DMS114 treated with DMSO at 0.1 percent for 48 hours (cell line): Measurements from ENCODE around the gene LETM1.

ENCODE experiments used
- DNase-seq: peaks from one replicate; lab custom pipeline; 2025; ENCODE audit not compliant: unreplicated experiment; lab: John Stamatoyannopoulos, UW

LETM1 gene

GRCh38 chr4:1808851-1809753 lies 46.9 kb downstream of the LETM1 start:
- DNase-seq: no peak

- no peak for DNase-seq
Observed at GRCh38 chr4:1808396-1808795, 47.6 kb downstream of the LETM1 start.

GRCh38 chr4:1807332-1807777 lies 48.6 kb downstream of the LETM1 start:
- DNase-seq: no peak

GRCh38 chr4:1806596-1807331 lies 49.2 kb downstream of the LETM1 start:
- no peak for DNase-seq

GRCh38 chr4:1806223-1806564 lies 49.8 kb downstream of the LETM1 start:
- DNase-seq: no peak

GRCh38 chr4:1805493-1806222 lies 50.3 kb downstream of the LETM1 start:
- DNase-seq: no peak

GRCh38 chr4:1804638-1805492 lies 51.1 kb downstream of the LETM1 start:
- DNase-seq: no peak

GRCh38 chr4:1803523-1804423 lies 52.2 kb downstream of the LETM1 start:
- DNase-seq: no peak

GRCh38 chr4:1802720-1803522 lies 53.0 kb downstream of the LETM1 start:
- no peak for DNase-seq

GRCh38 chr4:1802151-1802715 lies 53.7 kb downstream of the LETM1 start:
- DNase-seq: no peak

- no peak for DNase-seq
Observed at GRCh38 chr4:1801286-1801958, 54.5 kb downstream of the LETM1 start.

GRCh38 chr4:1800805-1801204 lies 55.2 kb downstream of the LETM1 start:
- DNase-seq: no peak

GRCh38 chr4:1799387-1800375 lies 56.3 kb downstream of the LETM1 start:
- no peak for DNase-seq

- no peak for DNase-seq
Observed at GRCh38 chr4:1798580-1799386, 57.2 kb downstream of the LETM1 start.

GRCh38 chr4:1797861-1798579 lies 57.9 kb downstream of the LETM1 start:
- DNase-seq: no peak
